CD4-positive, alpha-beta T cell treated with Interleukin-6 at 100 ng/mL for 8 hours (primary cell): ENCODE measurements around the gene SSTR4.

Experiments
- DNase-seq: peaks from one replicate; pipeline ENCODE4 v3.0.0-alpha.2; 2020; ENCODE audit warnings: mixed read lengths, low spot score

SSTR4 gene

GRCh38 chr20:23043376-23043775 is 8.3 kb downstream of the SSTR4 start:
- DNase-seq: no peak

GRCh38 chr20:23046431-23046830 is 11.3 kb downstream of the SSTR4 start:
- no peak for DNase-seq

- DNase-seq: no peak
Measured at GRCh38 chr20:23047001-23047737, 12.1 kb downstream of the SSTR4 start.

- DNase-seq: no peak
Measured at GRCh38 chr20:23047738-23048214, 12.7 kb downstream of the SSTR4 start.

- no peak for DNase-seq
Measured at GRCh38 chr20:23048283-23049200, 13.4 kb downstream of the SSTR4 start.

- DNase-seq: no peak
Measured at GRCh38 chr20:23049201-23050075, 14.3 kb downstream of the SSTR4 start, which contains the start of gene THBD. Gene THBD, minus strand, starts transcription at chr20:23049672. Its CDS starts 168 bp downstream, at chr20:23049504.

GRCh38 chr20:23050076-23050838 is 15.1 kb downstream of the SSTR4 start:
- DNase-seq: no peak

- no peak for DNase-seq
Measured at GRCh38 chr20:23050847-23051627, 15.9 kb downstream of the SSTR4 start.

GRCh38 chr20:23052904-23053303 is 17.8 kb downstream of the SSTR4 start:
- DNase-seq: no peak

- no peak for DNase-seq
Measured at GRCh38 chr20:23058240-23058639, 23.1 kb downstream of the SSTR4 start.

- DNase-seq: no peak
Measured at GRCh38 chr20:23059001-23059400, 23.9 kb downstream of the SSTR4 start.

GRCh38 chr20:23059846-23060245 is 24.7 kb downstream of the SSTR4 start:
- DNase-seq: no peak

GRCh38 chr20:23060629-23061028 is 25.5 kb downstream of the SSTR4 start:
- DNase-seq: no peak

GRCh38 chr20:23061262-23061661 is 26.1 kb downstream of the SSTR4 start:
- no peak for DNase-seq

GRCh38 chr20:23061734-23062561 is 26.8 kb downstream of the SSTR4 start:
- DNase-seq: no peak

GRCh38 chr20:23062632-23063031 is 27.5 kb downstream of the SSTR4 start:
- no peak for DNase-seq

GRCh38 chr20:23063168-23063567 is 28.1 kb downstream of the SSTR4 start:
- no peak for DNase-seq

GRCh38 chr20:23063581-23063980 is 28.5 kb downstream of the SSTR4 start:
- no peak for DNase-seq
